Measurements from ENCODE around the gene CDKN2B-AS1.

CDKN2B-AS1 gene

DNA sequence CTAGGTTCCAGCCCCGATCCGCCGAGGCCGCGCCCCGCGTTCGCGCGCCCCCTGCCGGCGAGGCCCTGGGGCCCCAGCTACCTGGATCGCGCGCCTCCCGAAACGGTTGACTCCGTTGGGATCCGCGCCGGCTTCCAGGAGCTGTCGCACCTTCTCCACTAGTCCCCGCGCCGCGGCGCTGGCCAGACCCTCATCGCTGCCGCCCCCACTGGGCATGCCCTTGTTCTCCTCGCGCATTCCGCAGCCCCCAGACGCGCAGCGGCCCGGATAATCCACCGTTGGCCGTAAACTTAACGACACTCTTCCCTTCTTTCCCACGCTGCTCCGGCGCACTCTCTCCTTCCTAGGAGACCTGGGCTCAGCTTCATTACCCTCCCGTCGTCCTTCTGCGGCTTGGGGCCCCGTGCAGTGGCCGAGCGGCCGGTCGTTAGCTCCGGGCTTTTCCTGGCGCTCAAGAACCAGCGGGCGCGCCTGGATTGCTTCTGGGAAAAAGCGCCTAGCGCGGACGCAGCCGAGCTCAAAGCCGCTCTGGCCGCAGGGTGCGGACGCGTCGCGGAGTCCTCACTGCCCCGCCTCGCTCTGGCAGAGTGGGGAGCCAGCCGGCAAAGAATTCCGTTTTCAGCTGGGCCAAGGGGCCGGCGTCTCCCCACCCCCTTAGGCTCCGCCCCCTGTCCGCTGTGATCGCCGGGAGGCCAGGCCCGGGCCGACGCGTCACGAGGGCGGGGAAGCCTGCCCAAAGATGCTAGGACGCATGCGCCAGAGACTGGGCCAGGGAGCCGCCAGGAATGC lies 14.3 kb downstream of the CDKN2B-AS1 start, which contains the start of gene CDKN2B:
TSS of gene CDKN2B (minus strand) at position 589 of the 789 bp plus-strand sequence. CDS start at position 237, 352 bp downstream.
- TF ChIP-seq GATA3 (IDR thresholded peaks at IDR 0.05; ENCODE audit: low read depth, low read length) (no peak), GATA2 (IDR thresholded peaks at IDR 0.05; ENCODE audit: low read depth, low read length) (no peak; the same call in 1 of the 2 replicates)

DNA sequence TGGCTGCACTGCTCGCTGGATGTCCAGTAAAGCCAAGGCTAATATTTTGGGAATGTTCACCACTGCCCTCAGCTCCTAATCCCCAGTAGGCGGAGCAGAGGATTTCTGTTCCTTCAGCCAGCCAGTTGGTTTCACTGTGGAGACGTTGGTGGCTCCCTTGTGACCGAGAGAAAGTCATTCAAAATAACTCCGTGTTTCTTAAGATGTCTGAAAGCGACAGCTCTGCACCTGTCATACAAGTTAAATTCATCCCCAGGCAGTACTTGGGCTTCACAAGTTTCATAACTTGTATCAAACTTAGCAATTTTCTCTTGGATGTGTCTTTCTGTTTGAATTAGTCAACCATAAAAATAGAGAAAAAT lies 14.9 kb downstream of the CDKN2B-AS1 start:
- TF ChIP-seq GATA3 (IDR thresholded peaks at IDR 0.05; ENCODE audit: low read depth, low read length) (no peak), GATA2 (IDR thresholded peaks at IDR 0.05; ENCODE audit: low read depth, low read length) (no peak)

DNA sequence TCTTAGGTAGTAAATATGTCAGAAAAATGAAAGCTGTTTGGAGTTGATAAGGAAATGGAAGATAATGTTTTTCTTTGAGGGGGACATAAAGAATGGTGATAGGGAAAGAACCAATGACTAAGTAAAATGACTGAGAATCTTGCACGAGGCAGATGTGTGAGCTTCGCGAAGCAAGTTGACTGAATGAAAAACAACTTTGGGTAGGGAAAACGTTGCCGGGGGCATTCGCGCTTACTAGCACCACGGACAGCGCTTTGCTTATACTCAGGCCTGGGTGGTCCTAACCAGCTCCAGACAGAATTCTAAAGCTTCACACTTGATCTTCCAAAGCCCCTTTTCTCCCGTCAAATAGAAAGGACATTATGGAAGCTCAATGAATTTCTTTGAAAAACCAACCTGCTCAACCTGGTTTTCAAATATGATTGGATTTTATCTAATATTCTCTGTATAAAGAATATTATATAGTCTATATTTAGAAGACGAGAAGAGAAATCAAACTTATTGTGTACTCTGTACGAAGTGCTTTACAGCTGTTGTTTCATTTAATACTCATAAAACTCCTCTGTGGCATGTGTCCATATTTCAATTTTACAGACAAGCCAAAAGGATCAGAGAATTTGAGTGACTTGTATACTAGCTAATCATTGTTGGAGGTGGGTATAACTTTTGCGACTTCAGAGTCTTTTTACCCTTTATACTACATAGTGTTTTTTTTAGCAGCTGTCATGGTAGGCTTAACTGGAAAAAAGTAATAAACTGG lies 16.5 kb downstream of the CDKN2B-AS1 start:
- TF ChIP-seq GATA3 (IDR thresholded peaks at IDR 0.05; ENCODE audit: low read depth, low read length), result no peak
- TF ChIP-seq GATA2 (IDR thresholded peaks at IDR 0.05; ENCODE audit: low read depth, low read length), result no peak

DNA sequence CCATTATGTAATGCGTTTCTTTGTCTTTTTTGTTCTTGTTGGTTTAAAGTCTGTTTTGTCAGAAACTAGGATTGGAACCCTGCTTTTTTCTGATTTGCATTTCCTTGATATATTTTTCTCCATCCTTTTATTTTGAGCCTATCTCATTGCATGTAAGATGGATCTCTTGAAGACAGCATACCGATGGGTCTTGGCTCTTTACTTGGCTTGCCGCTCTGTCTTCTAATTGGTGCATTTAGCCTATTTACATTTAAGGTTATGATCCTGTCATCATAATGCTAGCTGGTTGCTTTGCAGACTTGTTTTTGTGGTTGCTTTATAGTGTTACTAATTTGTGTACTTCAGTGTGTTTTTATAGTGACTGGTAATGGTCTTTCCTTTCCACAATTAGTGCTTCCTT lies 27.8 kb downstream of the CDKN2B-AS1 start:
- no peak for TF ChIP-seq GATA3 (IDR thresholded peaks at IDR 0.05; ENCODE audit: low read depth, low read length)
- no peak for TF ChIP-seq GATA2 (IDR thresholded peaks at IDR 0.05; ENCODE audit: low read depth, low read length)

DNA sequence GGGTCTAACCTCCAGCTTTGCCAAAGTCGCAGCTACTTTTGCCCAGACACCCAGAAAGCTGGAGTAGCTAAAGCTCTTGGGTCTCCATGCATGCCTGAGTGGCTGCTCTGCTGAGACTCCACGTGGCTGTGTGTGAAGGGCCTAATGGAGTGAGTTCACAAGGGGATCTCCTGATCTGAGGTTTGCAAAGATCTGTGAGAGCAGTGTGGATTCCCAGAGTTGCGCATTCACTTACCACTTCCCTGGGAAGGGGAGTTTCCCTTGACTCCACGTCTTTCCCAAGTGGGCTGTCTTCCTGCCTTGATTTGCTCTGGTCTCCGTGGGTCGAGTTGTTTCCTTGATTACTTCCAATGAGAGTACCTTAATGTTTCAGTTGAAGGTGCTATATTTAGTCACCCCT lies 32.1 kb downstream of the CDKN2B-AS1 start:
- TF ChIP-seq GATA3 (IDR thresholded peaks at IDR 0.05; ENCODE audit: low read depth, low read length) (no peak), GATA2 (IDR thresholded peaks at IDR 0.05; ENCODE audit: low read depth, low read length) (no peak)

DNA sequence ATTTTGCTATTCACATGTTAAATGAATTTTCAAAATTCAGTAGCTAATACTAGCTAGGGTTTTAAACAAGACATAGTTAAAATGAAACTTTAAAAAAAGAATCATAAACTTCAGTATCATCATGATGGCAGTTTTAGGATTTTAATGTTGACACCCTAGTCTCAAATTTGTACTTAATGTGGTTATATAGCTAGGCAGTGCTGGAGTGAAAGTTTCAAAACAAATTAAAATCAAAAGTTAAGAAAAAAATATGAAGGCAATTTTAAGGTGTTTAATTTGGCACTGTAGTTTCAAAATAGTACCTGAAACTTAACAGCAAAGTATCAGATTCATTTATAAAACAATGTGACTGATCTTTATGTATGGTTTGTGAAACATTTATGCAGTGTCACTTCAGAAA lies 33.8 kb downstream of the CDKN2B-AS1 start:
- TF ChIP-seq GATA3 (IDR thresholded peaks at IDR 0.05; ENCODE audit: low read depth, low read length) (no peak), GATA2 (IDR thresholded peaks at IDR 0.05; ENCODE audit: low read depth, low read length) (no peak)

DNA sequence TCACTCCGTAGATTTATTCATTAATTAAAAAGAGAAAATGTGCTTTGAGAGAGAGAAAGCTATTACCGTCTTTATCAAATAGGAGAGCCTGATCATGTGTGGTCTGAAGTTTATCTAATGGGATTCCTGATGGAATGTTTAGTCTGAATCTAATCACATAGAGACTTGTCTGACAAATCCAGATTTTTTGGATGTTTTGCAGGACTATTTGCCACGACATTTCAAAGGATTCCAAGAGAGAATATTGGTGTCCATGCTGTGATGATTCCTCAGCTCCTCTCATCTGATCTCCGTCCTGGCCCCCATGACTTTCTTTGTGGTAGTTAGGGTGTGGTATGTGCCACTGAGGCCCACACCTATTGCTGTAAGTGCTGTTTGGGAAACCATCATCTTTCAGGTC lies 34.6 kb downstream of the CDKN2B-AS1 start:
- TF ChIP-seq GATA2 (IDR thresholded peaks at IDR 0.05; ENCODE audit: low read depth, low read length), result no peak
- TF ChIP-seq GATA3 (IDR thresholded peaks at IDR 0.05; ENCODE audit: low read depth, low read length), result no peak

DNA sequence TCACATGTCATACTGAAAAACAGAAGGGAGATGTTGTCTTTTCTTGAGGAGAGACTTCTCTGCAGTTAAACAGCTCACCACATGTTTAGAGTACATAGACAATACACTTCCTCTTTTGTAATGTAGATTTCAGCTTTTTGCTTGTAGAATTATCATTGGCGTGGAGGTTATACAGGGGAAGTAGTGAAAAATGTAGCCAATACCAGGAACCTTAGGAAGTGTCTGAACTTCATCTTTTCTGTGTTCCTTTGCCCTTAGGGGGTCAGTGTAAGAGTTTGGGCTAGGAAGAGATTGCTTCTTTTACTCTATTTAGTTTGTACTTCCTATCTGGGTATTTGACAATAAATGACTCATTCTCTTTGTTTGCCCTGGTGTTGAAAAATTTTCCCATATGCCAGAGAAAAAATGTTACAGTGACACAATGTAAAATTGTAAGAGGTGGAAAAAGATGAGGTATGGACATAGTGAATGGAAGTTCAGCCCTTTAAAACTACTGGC lies 35.6 kb downstream of the CDKN2B-AS1 start:
- TF ChIP-seq GATA3 (IDR thresholded peaks at IDR 0.05; ENCODE audit: low read depth, low read length) (no peak), GATA2 (IDR thresholded peaks at IDR 0.05; ENCODE audit: low read depth, low read length) (no peak)

DNA sequence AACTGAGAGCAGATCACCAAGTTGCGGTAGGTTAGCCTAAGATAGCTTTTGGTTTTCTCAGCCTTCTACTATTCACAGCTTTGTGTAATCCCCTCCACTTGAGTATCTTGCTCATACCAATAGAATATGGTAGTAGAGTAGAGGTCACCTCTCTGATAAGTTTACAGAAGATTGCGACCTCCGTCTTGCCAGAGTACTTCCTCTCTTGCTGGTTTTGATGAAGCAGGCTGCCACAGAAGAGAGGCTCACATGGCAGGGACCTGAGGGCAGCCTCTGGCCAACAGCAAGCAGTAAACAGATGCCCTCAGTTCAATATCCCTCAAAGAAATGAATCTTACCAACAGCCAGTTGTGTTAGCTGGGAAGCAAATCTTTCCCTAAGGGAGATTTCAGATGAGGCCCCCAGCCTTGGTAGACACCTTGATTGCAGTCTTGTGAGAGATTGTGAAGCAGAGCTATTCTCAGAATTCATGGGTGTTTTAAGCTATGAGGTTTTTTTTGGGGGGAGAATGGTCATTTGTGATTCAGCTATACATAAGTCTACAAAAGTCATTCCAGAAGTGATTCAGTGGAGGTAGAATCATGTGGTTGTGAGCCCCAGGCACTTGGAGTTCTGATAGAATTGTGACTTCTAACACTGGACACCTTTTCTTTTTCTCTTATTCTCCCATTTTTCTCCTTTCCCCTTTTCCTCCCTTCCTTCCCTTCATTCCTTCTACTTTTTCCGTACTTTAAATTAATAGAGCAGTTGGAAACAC lies 37.2 kb downstream of the CDKN2B-AS1 start:
- TF ChIP-seq GATA2 (IDR thresholded peaks at IDR 0.05; ENCODE audit: low read depth, low read length) (no peak), GATA3 (IDR thresholded peaks at IDR 0.05; ENCODE audit: low read depth, low read length) (no peak)

DNA sequence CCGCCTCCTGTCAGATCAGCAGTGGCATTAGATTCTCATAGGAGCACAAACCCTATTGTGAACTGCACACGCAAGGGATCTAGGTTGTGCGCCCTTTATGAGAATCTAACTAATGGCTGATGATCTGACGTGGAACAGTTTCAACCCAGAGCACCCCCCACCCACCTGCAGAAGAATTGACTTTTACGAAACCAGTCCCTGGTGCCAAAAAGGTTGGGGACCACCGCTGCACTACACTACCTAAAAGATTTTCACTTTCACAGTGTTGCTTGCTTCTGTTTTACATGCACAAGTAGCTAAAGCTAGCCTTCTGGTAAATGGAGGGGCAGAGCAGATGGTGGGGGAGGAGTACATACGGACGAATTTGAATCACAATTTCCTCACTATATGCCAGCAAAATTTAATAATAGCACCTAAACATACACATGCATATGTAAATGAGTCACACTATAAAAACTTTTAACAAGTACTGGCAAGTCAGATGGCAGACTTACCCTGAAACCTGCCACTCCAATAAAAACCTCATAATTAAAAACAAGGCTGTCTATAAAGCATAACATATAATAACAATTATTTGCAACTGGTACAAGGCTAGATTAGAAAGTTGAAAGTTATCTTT lies 38.5 kb downstream of the CDKN2B-AS1 start:
- TF ChIP-seq GATA3 (IDR thresholded peaks at IDR 0.05; ENCODE audit: low read depth, low read length) (no peak), GATA2 (IDR thresholded peaks at IDR 0.05; ENCODE audit: low read depth, low read length) (no peak)

DNA sequence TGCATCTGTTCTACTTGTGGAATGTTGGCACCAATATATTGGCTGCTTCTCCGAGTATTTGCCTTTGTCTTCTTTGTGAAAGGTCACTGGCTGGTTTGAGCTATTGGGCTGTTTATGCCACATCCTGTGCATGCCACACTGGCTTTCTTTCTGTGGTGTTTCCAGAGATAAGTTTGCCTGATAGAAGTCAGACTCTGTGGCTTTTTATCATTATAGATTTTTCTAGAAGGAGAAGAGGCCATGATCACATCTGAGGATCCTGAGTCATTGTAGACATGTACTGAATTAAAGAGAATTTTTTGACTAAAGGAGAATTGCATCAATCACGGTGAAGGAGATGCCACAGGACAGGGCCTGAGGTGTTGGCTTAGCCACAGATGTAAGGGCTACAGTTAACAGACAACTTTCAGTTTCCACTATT lies 41.0 kb downstream of the CDKN2B-AS1 start:
- TF ChIP-seq GATA3 (IDR thresholded peaks at IDR 0.05; ENCODE audit: low read depth, low read length) (no peak), GATA2 (IDR thresholded peaks at IDR 0.05; ENCODE audit: low read depth, low read length) (no peak)

DNA sequence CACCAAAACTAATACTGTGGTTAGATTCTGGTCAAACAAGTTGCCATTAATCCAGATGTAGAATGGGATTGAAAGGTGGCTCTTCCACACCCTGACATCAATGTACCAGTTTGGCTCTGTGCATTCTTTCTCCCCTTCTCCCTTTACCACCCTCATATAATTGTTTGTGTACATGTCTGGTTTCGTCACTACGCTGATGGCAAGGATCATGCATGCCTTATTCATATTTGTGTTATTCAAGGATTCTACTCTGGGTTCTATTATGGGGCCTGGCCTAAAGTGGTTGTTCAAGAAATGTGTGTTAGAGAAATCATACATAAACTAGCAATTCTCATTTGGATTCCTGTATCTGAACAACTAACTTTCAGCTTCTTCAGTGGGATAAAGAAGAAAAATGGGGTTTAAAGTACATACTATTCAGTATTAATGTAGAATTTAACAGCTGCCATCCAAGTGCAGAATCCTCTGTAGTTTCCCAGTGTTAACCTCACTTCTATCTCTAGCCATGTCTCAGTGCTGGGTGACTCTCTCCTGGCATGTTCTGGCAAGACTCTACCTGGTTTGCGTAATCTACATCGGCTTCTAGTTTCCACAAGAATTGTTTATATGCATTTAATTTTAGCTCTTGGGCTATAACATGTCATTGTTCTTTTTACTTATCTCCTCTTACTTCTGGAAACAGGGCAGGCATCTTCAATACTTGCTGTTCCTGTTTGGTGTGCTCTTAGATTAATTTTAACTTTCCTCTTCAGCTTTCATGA lies 42.5 kb downstream of the CDKN2B-AS1 start:
- TF ChIP-seq GATA3 (IDR thresholded peaks at IDR 0.05; ENCODE audit: low read depth, low read length) (no peak), GATA2 (IDR thresholded peaks at IDR 0.05; ENCODE audit: low read depth, low read length) (no peak)
